Right lung (tissue), 5 donors: ENCODE data around the gene CSTPP1. TPM values are rescaled to one million over a fixed set of nuclear protein-coding genes. Genes with fewer than 3 reads are reported as not detected.
"Not testable (repeated sequence)": the region's sequence is repeated elsewhere in the genome, so short reads cannot be mapped to it uniquely, and the experiment has no call there.

ENCODE experiments used
- DNase-seq, 2 donors: peaks; one replicate each; pipeline ENCODE4 v3.0.0-alpha.2; 2013
- polyA plus RNA-seq, 5 donors: library from polyadenylated mRNA; unstranded; fragments of 120-200 nt; gene quantifications; one replicate each; pipeline versions ENCODE4 v1.2.1 to v1.2.3, GENCODE V29; 2013; ENCODE audit warnings: inconsistent platforms in 1 of 5, low replicate concordance in 1 of 5; ENCODE audit not compliant: insufficient read length in 5 of 5, insufficient read depth in 1 of 5

CSTPP1 gene
- polyA plus RNA-seq, 5 donors, result 43.7 to 52.7 (median 50.9) TPM

- no peak for DNase-seq
These were observed 12.0 kb downstream of the CSTPP1 start for GRCh38 chr11:46948378-46949131.

- no peak for DNase-seq
These were observed 12.7 kb downstream of the CSTPP1 start for GRCh38 chr11:46949297-46949696.

- no peak for DNase-seq
These were observed 15.3 kb downstream of the CSTPP1 start for GRCh38 chr11:46951864-46952263.

GRCh38 chr11:46952553-46952952 is 16.0 kb downstream of the CSTPP1 start:
- DNase-seq, result no peak

GRCh38 chr11:46953093-46953492 is 16.5 kb downstream of the CSTPP1 start:
- DNase-seq, result no peak

GRCh38 chr11:46958777-46959176 is 22.2 kb downstream of the CSTPP1 start:
- DNase-seq, result no peak

- no peak for DNase-seq
These were observed 24.5 kb downstream of the CSTPP1 start for GRCh38 chr11:46961041-46961440.

- not testable (repeated sequence) for DNase-seq
These were observed 25.3 kb downstream of the CSTPP1 start for GRCh38 chr11:46961886-46962285.

GRCh38 chr11:46963844-46964243 is 27.3 kb downstream of the CSTPP1 start:
- DNase-seq, result no peak

GRCh38 chr11:46966773-46967172 is 30.2 kb downstream of the CSTPP1 start:
- no peak for DNase-seq

GRCh38 chr11:46967962-46968361 is 31.4 kb downstream of the CSTPP1 start:
- DNase-seq, result no peak

- no peak for DNase-seq
These were observed 32.8 kb downstream of the CSTPP1 start for GRCh38 chr11:46969379-46969778.

GRCh38 chr11:46970913-46971625 is 34.5 kb downstream of the CSTPP1 start:
- no peak for DNase-seq

- no peak for DNase-seq
These were observed 35.8 kb downstream of the CSTPP1 start for GRCh38 chr11:46972343-46972742.

- DNase-seq, result no peak
These were observed 36.3 kb downstream of the CSTPP1 start for GRCh38 chr11:46972821-46973220.

- DNase-seq, result no peak
These were observed 39.8 kb downstream of the CSTPP1 start for GRCh38 chr11:46976182-46976854.

- DNase-seq, result no peak
These were observed 40.7 kb downstream of the CSTPP1 start for GRCh38 chr11:46977038-46977813.

- no peak for DNase-seq
These were observed 41.5 kb downstream of the CSTPP1 start for GRCh38 chr11:46978005-46978491.

GRCh38 chr11:46979358-46979757 is 42.8 kb downstream of the CSTPP1 start:
- DNase-seq, result no peak

- DNase-seq, result no peak
These were observed 44.9 kb downstream of the CSTPP1 start for GRCh38 chr11:46981436-46981835.

- DNase-seq, result no peak
These were observed 46.4 kb downstream of the CSTPP1 start for GRCh38 chr11:46982797-46983452.
